ENCODE results near the gene RIN3. TPM values are rescaled to one million over a fixed set of nuclear protein-coding genes. Genes with fewer than 3 reads are reported as not detected.

Gene RIN3
- total and polyA plus RNA-seq, 5 experiments from 2014 or later: 16.8 to 146 (median 45.8) TPM

- Mint-ChIP-seq H3K4me1 (peaks cover 51 to 81% (median 77%) of the 10 kb centered on the region in 4 donors), H3K36me3 (peaks cover 10 to 24% (median 13%) of the 10 kb centered on the region in 3 donors), H3K27ac (peak overlapping the region; percentile 97 to 100 (median 100)), H3K27me3 (no peaks in the 10 kb centered on the region), H3K9me3 (no peaks in the 10 kb centered on the region), H3K4me3 (peak overlapping the region; percentile 98 to 100 (median 100))
- POLR2A ChIA-PET: interaction anchor here (0.6 to 17.2 kb wide), 28 partner anchors 10 to 779 kb away, joined by 3 to 268 read pairs (median 5); partner anchors contain the start of genes ATXN3, GOLGA5 and TRIP11
- peak; percentile 63 to 94 (median 86) for DNase-seq
- peak; percentile 79 to 85 for ATAC-seq
These were observed 137.7 kb downstream of the RIN3 start for GRCh38 chr14:92651106-92651757.

DNA sequence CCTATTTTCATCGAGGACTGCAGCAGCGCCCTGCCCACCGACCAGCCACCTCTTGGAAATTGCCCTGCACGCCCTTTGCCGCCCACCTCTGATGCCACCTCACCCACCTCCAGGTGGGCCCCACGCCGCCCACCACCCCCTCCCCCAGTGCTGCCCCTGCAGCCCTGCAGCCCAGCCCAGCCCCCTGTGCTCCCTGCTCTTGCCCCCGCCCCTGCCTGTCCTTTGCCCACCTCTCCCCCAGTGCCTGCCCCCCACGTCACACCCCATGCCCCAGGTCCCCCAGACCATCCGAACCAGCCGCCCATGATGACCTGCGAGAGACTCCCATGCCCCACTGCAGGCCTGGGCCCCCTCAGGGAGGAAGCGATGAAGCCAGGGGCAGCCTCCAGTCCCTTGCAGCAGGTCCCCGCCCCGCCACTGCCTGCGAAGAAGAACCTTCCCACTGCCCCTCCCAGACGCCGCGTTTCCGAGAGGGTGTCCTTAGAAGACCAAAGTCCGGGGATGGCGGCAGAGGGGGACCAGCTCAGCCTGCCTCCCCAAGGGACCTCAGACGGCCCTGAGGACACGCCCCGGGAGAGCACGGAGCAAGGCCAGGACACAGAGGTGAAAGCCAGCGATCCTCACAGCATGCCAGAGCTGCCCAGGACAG is 138.3 kb downstream of the RIN3 start:
- peak overlapping the region; percentile 97 to 100 (median 100) for H3K27ac Mint-ChIP-seq
- ATAC-seq: peak in 1 of 2 donors; percentile 3
- POLR2A ChIA-PET: interaction anchor here (0.6 to 17.2 kb wide), 36 partner anchors 8 to 780 kb away, joined by 3 to 268 read pairs (median 4); partner anchors contain the start of genes ATXN3, CPSF2, GOLGA5 and TRIP11
- H3K27me3 Mint-ChIP-seq: no peaks in the 10 kb centered on the region
- peak in 9 of 10 donors; percentile 14 to 52 (median 37) for DNase-seq
- H3K9me3 Mint-ChIP-seq: no peaks in the 10 kb centered on the region
- H3K4me1 Mint-ChIP-seq: peaks cover 51 to 81% (median 77%) of the 10 kb centered on the region in 4 donors
- H3K36me3 Mint-ChIP-seq: peaks cover 10 to 28% (median 13%) of the 10 kb centered on the region in 3 donors
- peak overlapping the region; percentile 98 to 100 (median 100) for H3K4me3 Mint-ChIP-seq

DNA sequence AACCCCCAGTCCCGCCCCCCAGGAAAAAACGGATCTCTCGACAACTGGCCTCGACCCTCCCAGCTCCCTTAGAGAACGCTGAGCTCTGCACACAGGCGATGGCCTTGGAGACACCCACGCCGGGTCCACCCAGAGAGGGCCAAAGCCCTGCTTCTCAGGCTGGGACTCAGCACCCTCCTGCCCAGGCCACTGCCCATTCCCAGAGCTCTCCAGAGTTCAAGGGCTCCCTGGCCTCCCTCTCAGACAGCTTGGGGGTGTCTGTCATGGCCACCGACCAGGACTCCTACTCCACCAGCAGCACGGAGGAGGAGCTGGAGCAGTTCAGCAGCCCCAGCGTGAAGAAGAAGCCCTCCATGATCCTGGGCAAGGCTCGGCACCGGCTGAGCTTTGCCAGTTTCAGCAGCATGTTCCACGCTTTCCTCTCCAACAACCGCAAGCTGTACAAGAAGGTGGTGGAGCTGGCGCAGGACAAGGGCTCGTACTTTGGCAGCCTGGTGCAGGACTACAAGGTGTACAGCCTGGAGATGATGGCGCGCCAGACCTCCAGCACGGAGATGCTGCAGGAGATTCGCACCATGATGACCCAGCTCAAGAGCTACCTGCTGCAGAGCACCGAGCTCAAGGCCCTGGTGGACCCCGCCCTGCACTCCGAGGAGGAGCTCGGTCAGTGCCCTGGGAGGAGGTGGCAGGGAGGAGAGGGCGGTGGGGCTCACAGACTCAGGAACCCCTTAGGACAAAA is 139.0 kb downstream of the RIN3 start:
- Mint-ChIP-seq H3K36me3 (peaks cover 13 to 34% (median 13%) of the 10 kb centered on the region in 3 donors), H3K9me3 (no peaks in the 10 kb centered on the region), H3K4me1 (peaks cover 50 to 81% (median 77%) of the 10 kb centered on the region in 4 donors), H3K4me3 (peak overlapping the region; percentile 98 to 100 (median 100)), H3K27me3 (no peaks in the 10 kb centered on the region), H3K27ac (peak overlapping the region; percentile 97 to 100 (median 100))
- POLR2A ChIA-PET: interaction anchor here (0.6 to 17.2 kb wide), 38 partner anchors 9 to 779 kb away, joined by 3 to 268 read pairs (median 4); partner anchors contain the start of genes ATXN3, CPSF2, LGMN and TRIP11
- peak in 4 of 10 donors; percentile 29 to 41 (median 33) for DNase-seq
- peak in 1 of 2 donors; percentile 6 for ATAC-seq

DNA sequence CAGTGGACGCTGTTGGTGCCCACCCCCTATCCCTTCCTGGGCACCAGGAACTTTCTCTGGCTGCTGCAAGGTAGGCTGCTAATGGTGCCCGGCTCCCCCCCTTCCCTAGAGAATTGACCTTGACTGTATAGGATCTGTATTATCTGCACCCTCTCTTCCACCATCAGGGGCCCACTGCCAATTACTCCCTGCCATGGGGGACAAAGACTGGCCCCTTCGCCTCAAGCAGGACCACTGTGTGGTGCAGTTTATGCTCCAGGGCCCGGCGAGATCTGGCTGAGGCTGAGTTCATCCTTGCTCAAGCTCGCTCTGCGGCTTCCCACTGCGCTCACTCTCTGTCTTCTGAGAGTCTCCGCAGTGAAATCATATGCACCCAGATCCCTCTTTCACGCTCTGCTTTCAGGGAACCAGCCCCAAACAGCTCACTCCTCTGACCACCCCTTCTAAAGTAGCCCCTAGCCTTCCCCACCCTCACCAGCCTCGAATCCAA is 139.6 kb downstream of the RIN3 start:
- Mint-ChIP-seq H3K9me3 (no peaks in the 10 kb centered on the region), H3K27me3 (no peaks in the 10 kb centered on the region), H3K27ac (peak overlapping the region; percentile 97 to 100 (median 100)), H3K36me3 (peaks cover 13 to 40% (median 16%) of the 10 kb centered on the region in 3 donors), H3K4me3 (peak overlapping the region; percentile 98 to 100 (median 100)), H3K4me1 (peaks cover 54 to 81% (median 77%) of the 10 kb centered on the region in 4 donors)
- no peak for ATAC-seq
- DNase-seq: peak in 2 of 10 donors; percentile 27 to 38
- POLR2A ChIA-PET: interaction anchor here (0.6 to 17.2 kb wide), 27 partner anchors 11 to 779 kb away, joined by 3 to 268 read pairs (median 4); partner anchors contain the start of gene LGMN

- H3K36me3 Mint-ChIP-seq: peaks cover 13 to 51% (median 21%) of the 10 kb centered on the region in 3 donors
- peak in 5 of 10 donors; percentile 18 to 44 (median 39) for DNase-seq
- ATAC-seq: peak in 1 of 2 donors; percentile 7
- peak overlapping the region; percentile 97 to 100 (median 100) for H3K27ac Mint-ChIP-seq
- POLR2A ChIA-PET: interaction anchor here (0.6 to 17.2 kb wide), 16 partner anchors 13 to 547 kb away, joined by 3 to 268 read pairs (median 4); no protein-coding TSS in a partner anchor
- peak overlapping the region; percentile 98 to 100 (median 100) for H3K4me3 Mint-ChIP-seq
- H3K27me3 Mint-ChIP-seq: no peaks in the 10 kb centered on the region
- peaks cover 51 to 81% (median 77%) of the 10 kb centered on the region in 4 donors for H3K4me1 Mint-ChIP-seq
- H3K9me3 Mint-ChIP-seq: no peaks in the 10 kb centered on the region
These were observed 140.8 kb downstream of the RIN3 start for GRCh38 chr14:92654239-92654901.

GRCh38 chr14:92655419-92656201 is 142.0 kb downstream of the RIN3 start:
- ATAC-seq: peak in 1 of 2 donors; percentile 17
- POLR2A ChIA-PET: interaction anchor here (0.9 to 17.2 kb wide), 3 partner anchors 15 to 46 kb away, joined by 3 to 268 read pairs (median 6); no protein-coding TSS in a partner anchor

DNA sequence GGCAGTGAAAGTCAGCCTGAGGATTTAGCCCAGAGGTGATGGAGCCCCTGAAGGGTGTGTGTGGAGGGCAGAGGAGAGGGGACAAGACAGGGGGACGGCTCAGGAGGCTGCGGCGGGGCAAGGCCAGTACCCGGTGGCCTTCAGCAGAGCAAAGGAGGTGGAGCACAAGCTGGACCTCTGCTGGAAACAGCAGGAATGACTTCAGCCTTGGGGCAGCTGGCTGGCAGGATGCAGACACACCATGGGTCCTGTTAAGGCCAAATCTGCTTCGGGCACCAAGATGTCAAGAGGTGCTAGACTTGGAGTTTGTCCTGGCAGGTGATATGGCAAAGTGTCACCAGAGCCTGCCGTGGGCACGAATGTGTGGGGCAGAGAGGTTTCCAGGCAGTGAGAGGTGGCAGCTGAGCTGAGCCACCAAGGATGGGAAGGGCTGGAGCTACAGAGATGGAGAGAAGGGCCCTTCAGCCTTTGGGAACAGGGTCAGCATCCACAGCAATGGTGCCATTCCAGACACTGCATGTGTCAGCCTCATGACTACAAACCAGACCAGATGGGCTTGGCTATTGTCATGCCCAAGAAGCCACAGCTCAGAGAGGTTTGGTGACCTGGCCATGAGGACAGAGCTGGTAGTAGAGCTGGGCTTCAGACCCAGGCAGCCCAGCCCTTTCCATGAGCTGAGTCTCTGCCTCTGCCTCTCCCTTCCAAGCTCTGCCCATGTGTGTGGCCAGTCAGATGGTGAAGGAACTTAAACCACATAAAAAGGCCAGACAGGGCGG is 142.9 kb downstream of the RIN3 start:
- DNase-seq (no peak), ATAC-seq (no peak)
- no peaks in the 10 kb centered on the region for H3K9me3 Mint-ChIP-seq
- peaks cover 13 to 73% (median 31%) of the 10 kb centered on the region in 3 donors for H3K36me3 Mint-ChIP-seq
- POLR2A ChIA-PET: interaction anchor here (0.6 to 17.2 kb wide), 5 partner anchors 14 to 547 kb away, joined by 3 to 268 read pairs (median 4); no protein-coding TSS in a partner anchor
- peak overlapping the region; percentile 95 to 100 (median 100) for H3K4me3 Mint-ChIP-seq
- peaks cover 50 to 82% (median 77%) of the 10 kb centered on the region in 4 donors for H3K4me1 Mint-ChIP-seq
- H3K27me3 Mint-ChIP-seq: no peaks in the 10 kb centered on the region
- peak overlapping the region; percentile 87 to 100 (median 96) for H3K27ac Mint-ChIP-seq

More at GRCh38 chr14:92655419-92656201, 142.0 kb downstream of the RIN3 start:
- peaks cover 13 to 64% (median 25%) of the 10 kb centered on the region in 3 donors for H3K36me3 Mint-ChIP-seq
- peak overlapping the region; percentile 95 to 100 (median 100) for H3K4me3 Mint-ChIP-seq
- peak in 4 of 10 donors; percentile 13 to 50 (median 33) for DNase-seq
- H3K9me3 Mint-ChIP-seq: no peaks in the 10 kb centered on the region
- H3K27me3 Mint-ChIP-seq: no peaks in the 10 kb centered on the region
- H3K27ac Mint-ChIP-seq: peak overlapping the region; percentile 87 to 100 (median 96)
- H3K4me1 Mint-ChIP-seq: peaks cover 53 to 81% (median 77%) of the 10 kb centered on the region in 4 donors

- DNase-seq (no peak), ATAC-seq (no peak)
- Mint-ChIP-seq H3K27me3 (no peaks in the 10 kb centered on the region), H3K4me1 (peaks cover 55 to 93% (median 88%) of the 10 kb centered on the region in 4 donors), H3K27ac (peak overlapping the region; percentile 87 to 100 (median 94)), H3K4me3 (peak overlapping the region; percentile 95 to 100 (median 100)), H3K9me3 (no peaks in the 10 kb centered on the region), H3K36me3 (peaks cover 13 to 84% (median 35%) of the 10 kb centered on the region in 3 donors)
- POLR2A ChIA-PET: interaction anchor here (0.6 to 17.2 kb wide), 3 partner anchors 9 to 70 kb away, joined by 3 to 268 read pairs (median 4); no protein-coding TSS in a partner anchor
These were observed 144.0 kb downstream of the RIN3 start for GRCh38 chr14:92657457-92658142.

GRCh38 chr14:92658160-92658559 is 144.6 kb downstream of the RIN3 start:
- Mint-ChIP-seq H3K4me3 (peak overlapping the region; percentile 62 to 100 (median 100)), H3K27ac (peak overlapping the region; percentile 87 to 99 (median 92)), H3K4me1 (peaks cover 55 to 98% (median 93%) of the 10 kb centered on the region in 4 donors), H3K9me3 (no peaks in the 10 kb centered on the region), H3K36me3 (peaks cover 12 to 88% (median 38%) of the 10 kb centered on the region in 3 donors), H3K27me3 (no peaks in the 10 kb centered on the region)
- POLR2A ChIA-PET: interaction anchor here (0.6 to 17.2 kb wide), 4 partner anchors 8 to 184 kb away, joined by 3 to 268 read pairs (median 3); no protein-coding TSS in a partner anchor
- DNase-seq: no peak
- ATAC-seq: no peak
